Activated naive CD4-positive, alpha-beta T cell treated with Interleukin-2 at 50 U/mL for 16 hours (primary cell): ENCODE results near the gene MDGA2.
"Not testable (repeated sequence)": the region's sequence is repeated elsewhere in the genome, so short reads cannot be mapped to it uniquely, and the experiment has no call there.

Source experiments
- DNase-seq: peaks from one replicate; pipeline ENCODE4 v3.0.0-alpha.2; 2020

MDGA2 gene

DNA sequence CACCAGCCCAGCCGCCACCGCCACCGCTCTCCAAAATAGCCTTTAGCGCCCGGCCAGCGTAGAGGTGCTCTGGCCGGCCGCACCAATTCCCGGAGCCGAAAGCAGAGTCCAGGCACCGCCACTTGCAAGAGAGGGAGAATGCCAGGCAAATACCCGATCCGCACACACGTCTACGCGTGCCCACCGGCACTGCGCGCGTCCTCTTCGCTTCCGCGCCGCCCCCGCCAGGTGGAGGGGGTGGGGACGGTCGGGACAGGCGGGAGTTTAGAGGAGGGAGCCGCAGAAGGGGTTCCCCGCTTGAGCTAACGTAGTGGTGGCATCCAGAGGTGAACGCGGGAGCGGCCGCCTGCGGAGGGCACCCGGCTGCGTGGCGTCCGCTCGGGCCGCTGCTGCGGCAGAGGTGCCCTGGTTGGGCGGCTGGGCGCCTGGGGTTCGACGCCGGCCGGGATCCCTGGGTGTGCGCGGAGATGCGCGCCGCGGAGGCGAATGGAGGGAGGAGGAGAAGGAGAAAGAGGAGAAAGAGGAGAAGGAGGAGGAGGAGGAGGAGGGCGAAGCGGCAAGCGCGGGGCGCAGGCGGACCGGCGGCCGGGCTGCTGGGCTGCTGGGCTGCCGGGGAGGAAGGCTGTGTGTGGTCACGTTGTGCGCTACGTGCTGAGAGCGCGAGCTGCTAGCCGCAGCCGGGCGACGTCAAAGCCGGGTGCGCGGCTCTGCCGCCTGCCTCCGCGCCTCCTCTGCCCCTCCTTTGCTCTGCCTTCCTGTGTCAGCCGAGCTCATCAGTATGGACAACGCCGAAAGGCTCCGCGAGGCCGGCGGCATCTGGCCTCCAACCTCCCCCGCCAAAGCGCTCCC is at the start of gene MDGA2:
Gene MDGA2, minus strand, starts transcription at position 140 of the 849 bp plus-strand sequence.
- DNase-seq = no peak

DNA sequence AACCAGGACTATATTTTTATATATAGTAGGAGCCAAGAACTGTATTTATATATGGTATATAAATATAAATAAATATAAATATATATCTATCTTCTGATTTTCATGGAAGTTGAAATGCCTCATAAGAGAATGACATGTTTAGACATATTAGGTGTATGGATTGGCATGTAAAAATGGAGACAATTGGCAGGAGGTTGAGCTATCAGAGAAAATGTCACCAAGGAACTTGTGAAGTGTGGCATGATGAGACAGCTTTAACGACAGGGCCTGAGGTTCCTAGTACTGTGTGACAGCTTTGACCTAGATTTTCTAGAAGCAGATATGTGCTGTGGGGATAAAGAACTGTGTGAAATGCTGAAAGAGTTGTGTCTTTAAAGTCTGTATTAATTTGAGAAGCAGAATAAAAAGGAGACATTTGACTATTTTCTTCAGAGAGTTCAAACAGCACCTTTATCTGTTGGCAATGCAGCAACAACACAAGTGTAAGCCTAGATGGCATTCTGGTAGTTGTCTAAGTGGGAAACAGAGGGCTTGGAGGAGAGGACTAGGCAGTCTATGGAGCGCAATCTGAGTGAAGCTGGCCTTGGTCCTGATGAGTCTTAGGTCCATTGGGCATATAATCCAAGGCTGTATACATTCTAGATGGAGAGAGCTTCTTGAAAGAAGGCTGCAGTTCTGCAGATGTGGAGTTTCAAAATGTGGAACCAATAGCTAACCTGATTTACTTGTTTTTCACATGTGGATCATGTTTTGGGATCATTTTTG is 47.7 kb upstream of the MDGA2 start:
- DNase-seq = no peak

DNA sequence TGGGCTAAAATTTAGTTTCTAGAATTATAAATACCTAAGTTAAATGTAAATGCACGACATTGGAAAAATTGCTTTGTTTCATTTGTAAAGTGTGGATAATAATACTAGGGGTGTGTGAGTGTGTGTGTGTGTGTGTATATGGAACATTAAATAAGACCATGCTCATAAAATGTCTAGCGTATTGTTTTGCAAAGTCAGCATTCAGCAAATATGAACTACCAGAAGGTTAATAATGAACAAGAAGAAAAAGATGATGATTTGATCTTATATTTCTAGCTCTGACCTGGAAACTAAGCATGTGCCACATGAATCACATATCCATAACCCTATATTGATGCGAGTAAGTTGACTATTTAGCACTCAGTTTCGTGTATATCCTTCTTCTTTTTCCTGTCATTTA is 44.9 kb upstream of the MDGA2 start:
- DNase-seq = no peak

DNA sequence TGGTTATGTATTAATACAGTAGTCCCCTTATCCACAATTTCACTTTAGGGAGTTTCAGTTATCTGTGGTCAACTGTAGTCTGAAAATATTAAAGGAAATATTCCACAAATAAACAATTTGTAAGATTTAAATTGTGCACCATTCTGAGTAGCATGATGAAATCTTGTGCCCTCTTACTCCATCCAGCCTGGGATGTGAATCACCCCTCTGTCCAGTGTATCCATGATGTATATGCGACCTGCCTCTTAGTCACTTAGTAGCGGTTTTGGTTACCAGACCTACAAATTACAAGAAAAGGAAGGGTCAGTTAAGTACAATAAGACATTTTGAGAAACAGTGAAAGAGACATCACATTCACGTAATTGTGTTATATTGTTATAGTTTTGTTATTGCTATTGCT is 39.9 kb upstream of the MDGA2 start:
- DNase-seq = no peak

DNA sequence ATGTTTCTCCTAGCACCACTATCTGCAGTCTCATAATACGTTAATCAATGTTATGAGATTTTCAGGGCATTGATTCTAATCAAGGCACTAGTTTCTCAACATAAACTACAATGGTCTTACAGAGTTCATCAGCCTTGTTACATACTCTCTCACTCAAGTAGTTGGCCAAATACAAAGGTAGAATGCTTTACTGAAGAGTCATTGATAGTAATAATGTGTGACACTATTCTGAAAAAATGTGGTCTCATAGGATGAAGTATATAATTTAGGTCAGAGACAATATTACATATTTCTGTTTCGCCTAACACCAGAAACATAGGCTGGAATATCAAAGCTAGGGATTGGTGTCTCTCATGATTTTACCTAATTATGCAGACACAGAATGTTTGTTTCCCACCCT is 35.2 kb upstream of the MDGA2 start:
- no peak for DNase-seq

DNA sequence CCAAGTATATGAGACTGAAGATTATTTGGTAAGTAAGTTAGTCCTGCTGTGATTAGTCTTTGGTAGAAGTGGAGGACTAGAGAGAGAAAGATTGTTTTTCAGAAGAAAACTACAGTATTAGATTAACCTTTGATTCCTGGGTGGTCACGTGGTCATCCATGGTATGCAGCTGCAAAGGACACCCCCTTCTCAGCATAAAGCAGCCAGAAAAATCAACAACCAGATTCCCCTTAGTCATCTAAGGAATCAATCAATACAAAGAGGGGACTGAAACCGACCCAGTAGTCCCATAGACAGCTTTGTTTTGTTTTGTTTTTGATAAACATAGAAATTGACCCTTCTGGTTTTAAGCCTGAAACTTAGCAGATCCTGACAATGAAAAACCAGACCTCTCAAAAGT is 30.3 kb upstream of the MDGA2 start:
- DNase-seq = no peak

DNA sequence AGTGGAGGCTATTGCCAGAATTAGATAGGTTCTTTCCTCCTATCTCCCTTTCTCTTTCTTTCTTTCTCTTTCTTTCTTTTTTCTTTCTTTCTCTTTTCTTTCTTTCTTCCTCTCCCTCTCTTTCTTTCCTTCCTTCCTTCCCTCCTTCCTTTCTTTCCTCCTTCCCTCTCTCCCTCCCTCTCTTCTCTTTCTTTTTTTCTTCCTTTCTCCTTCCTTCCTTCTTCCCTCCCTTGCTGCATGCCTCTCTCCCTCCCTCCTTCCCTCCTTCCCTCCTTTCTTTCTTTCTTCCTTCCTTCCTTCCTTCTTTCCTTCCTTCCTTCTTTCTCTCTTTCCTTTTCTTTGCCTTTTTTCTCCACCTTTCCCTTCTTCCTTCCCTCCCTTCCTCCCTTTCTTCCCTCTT is 16.4 kb upstream of the MDGA2 start:
- no peak for DNase-seq

DNA sequence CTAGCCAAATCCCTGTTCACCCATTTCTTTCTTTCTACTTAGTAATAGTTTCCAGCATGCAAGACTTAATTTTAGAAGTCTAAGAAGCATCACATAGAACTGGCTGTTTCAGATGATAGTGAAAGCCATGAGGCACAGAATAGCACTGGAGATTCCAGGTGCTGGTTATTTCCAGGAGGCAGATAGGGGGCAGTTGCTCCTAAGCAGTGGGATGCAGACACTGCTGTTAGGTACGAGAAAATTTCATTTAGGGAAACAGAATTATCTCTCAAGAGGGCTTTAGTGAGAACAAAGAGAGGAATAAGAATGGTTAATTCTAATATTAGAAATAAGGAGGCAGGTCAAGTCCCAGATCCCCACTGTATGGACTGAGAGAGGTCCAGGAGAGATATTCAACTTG is 3.6 kb upstream of the MDGA2 start:
- no peak for DNase-seq

DNA sequence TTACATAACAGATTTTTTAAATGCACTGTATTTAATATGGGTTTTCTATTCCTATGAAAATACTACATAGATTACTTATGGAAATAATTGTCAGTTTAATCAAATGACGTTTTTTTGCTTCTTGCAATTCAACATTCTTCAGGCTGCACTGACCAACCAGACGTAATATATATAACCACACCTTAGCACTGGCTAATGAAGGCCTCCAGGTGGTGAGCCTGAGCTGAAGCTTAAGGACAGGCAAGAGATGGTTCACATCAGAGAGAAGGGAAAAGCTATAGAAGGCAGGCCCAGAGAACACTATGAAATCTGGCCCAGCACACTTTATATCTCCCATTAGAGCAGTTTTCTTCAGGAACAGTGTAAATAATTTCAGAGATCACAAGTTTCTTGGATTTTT is 2.8 kb upstream of the MDGA2 start:
- no peak for DNase-seq

DNA sequence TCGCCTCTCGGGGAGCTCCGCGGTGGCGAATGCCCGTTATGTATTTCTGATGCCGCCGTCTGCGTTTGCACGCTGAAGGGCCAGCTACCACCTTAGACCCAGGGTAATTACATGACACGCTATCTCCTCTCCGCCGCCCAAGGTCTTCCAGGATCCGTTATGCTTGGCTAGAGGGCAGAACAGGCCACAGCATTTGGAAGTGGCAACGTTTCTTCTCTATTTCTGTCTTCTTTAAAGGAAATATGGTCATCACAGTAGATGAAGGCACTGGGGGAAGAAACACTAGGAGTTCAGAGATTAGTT is 861 bp upstream of the MDGA2 start:
- no peak for DNase-seq

DNA sequence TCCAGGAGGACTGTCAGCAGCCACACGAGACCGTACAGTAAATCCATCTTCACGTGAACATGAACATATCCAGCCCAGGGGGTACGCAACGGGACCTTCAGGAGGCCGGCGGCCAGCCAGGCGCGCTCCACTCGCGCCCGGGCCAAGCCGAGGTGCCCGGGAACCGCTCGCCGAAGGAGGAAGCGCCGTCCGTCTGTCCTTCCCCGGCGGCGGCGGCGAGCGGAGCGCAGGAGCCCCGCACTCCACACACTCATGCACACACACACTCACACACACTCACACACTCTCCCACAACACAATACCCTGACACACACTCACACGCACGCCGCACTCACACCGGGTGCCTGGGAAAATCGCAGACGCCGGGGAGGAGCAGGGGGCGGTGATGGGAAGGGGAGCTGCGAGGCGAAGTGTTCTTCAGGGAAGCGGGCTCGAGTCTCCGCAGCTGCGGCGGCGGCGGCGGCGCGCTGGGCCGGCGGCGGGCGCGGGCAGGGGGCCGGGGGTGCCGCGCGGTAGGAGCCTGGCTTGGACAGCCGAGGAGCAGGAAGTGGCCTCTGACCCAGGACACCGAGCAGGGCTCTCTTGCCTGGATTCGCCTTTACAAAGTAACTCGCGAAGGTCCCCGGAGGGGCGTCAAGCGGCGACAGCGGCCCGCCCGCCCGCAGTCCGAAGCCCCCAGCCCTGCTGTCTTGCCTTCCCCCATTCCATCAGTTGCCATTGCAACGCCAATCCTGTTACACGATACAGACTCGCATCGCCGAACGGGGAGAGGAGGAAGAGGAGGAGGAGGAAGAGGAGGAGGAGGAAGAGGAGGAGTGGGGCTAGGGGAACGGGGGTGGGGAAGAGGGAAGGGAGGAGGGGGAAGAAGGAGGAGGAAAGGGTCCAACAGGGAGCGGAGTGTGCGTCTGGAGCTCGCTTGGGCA is 601 bp downstream of the MDGA2 start:
- DNase-seq = no peak

DNA sequence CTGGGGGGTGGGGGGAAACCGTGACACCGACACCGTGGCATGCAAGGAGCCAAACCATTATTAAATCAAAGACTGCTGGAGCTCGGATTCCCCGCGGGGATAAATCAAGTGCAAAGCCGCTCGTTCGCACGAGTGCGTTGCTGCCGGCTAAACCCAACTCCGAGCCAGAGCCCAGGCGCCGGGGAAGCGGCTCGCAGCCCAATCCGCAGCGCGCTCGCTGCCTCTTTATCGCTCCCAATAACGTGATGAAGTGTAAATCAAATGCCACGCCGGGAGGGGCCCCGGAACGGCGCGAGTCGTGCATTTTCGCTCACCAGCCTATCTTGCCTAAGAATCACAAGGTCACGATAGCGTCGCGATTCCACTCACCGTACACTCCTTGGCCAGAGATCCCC is 1.3 kb downstream of the MDGA2 start:
- DNase-seq = no peak

DNA sequence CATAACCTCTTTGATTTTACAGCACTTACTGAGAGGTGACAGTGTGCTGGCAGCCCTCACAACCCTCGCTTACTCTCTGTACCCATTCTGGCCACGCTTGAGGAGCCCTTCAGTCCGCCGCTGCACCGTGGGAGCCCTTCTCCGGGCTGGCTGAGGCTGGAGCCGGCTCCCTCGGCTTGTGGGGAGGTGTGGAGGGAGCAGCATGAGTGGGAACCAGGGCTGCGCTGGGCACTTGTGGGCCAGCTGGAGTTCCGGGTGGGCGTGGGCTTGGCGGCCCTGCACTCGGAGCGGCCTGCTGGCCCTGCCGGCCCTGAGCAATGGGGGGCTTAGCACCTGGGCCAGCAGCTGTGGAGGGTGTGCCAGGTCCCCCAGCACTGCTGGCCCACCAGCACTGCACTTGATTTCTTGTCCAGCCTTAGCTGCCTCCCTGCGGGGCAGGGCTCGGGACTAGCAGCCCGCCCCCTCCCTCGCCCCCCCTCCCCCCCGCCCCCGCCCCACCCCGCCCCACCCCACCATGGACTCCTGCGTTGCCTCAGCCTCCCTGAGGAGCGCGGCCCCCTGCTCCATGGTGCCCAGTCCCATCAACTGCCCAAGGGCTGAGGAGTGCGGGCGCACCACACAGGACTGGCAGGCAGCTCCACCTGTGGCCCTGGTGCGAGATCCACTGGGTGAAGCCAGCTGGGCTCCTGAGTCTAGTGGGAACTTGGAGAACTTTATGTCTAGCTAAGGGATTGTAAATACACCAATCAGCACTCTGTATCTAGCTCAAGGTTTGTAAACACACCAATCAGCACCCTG is 9.9 kb downstream of the MDGA2 start:
- DNase-seq = no peak

DNA sequence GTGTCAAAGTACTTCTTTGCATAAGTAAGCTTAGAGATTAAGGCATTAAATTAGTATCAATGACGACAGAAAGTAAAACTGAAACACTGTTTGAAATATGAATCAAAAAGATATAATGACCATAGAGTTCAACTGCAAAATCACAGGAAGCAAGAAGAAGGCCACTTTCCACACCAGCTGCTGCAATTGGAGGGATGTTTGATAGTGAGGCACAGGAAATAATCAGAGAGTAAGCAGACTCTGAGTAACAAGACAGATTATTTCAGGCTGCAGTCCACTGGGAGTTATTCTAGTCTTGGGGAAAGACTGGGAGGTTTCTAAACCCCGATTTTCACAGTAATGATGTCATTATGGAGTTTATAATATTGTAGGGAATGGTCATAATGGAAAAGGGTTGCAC is 12.9 kb downstream of the MDGA2 start:
- no peak for DNase-seq

DNA sequence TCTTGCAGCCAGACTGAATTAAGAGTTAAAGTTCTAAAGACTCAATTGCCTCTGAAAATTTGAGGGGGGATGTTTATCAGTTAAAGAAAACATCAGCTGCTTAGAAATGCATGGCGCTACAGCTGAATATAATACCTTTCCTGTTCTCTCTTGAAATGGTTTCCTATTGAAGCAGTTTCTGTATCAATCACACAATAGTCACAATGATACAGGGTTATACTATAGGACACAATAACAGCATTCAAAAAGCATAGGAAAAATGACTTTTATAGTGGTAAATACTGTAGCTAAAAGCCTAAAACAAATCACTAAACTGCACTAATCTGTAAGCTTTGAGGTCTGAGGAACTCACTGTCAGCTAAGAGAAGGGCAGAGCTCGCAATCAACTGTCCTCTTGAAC is 15.2 kb downstream of the MDGA2 start:
- DNase-seq = no peak

DNA sequence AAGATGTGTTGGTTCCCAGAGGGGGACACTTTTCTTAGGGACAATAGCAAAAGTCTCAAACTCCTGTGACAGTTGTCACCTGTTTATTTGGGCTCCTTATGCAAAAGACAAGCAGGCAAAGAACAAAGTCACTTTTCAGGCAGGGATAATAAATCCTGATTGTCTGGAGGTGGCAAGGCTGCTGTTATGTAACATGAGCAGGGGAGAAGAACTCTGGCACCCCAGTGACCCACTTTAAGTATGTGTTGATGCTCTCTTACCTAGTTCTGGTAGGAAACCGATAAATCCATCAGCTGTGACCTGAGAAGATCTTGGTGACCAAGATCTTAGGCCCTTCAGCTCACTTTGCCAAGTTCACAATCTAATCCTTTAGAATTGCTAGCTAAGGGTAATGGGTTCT is 17.4 kb downstream of the MDGA2 start:
- no peak for DNase-seq

DNA sequence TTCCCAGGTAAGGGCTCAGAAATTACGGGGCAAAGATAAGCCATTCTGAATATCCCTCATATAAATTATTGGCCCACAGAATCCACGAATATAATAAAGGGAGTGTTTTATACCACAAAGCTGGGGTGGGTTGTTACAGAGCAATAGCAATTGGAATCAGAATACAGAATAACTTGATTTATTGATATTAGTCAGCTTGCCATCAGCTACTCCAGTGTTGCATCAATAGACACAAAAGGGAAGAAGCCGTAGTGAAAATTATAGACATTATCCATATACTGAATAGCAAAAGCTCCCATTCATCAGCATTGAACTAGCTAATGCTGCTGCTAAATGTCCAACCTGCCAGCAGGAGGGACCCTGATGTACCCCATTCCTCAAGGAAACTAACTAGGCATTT is 18.3 kb downstream of the MDGA2 start:
- DNase-seq = no peak

DNA sequence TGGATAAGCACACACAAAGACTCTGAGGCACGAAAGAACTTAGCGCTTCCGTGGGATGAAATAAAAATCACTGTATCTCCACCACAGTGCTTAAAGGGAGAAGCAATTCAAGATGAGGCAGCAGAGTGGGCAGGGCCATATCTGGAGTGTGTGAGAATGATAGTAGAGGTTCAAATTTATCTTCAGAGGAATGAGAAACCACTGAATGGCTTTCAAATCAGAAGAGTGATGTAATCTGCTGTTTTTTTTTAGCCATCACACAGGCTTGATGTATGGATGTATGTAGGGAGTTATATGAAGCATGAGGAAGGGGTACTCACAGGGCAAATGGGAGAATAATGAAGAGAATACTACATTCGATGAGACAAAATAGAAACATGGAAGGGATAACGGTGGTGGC is 24.1 kb downstream of the MDGA2 start:
- no peak for DNase-seq

DNA sequence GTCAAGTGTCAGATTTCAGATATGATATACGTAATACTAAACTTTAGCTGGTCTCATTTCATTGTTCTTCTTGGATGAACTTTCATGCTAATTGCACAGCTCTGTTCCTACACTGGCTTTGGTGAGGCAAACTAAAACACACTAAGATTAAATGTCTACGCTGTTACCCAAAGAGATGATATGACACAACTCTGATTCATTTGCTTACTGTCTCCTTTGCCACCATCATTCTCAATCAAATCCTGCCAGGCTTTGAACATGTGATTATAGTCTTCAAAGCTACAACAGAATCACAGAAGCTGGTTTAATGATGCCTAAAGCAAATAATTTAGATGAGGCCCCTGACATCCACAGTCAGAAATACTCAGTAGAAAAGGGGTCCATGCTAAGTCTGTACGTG is 37.7 kb downstream of the MDGA2 start:
- no peak for DNase-seq

DNA sequence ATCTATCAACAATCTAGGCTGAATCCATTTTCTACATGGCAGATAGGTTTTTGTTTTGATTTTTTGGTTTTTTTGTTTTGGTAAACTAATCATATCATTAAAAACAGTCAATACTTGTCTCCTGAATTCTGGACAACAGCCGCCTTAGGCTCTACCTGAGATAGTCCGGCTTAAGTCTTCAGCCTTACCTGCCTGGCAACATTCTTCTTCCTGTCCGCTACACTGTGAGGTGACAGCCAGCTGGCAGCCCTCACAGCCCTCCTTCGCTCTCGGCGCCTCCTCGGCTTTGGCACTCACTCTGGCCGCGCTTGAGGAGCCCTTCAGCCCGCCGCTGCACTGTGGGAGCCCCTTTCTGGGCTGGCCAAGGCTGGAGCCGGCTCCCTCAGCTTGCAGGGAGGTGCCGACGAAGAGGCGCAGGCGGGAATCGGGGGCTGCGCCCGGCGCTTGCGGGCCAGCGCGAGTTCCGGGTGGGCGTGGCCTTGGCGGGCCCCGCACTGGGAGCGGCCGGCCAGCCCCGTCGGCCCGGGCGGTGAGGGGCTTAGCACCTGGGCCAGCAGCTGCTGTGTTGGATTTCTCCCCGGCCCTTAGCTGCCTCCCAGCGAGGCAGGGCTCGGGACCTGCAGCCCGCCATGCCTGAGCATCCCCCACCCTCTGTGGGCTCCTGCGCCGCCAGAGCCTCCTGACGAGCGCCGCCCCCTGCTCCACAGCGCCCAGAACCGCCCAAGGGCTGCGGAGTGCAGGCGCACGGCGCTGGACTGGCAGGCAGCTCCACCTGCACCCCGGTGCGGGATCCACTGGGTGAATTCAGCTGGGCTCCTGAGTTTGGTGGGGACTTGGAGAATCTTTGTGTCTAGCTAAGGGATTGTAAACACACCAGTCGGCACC is 49.0 kb downstream of the MDGA2 start:
- DNase-seq = no peak

DNA sequence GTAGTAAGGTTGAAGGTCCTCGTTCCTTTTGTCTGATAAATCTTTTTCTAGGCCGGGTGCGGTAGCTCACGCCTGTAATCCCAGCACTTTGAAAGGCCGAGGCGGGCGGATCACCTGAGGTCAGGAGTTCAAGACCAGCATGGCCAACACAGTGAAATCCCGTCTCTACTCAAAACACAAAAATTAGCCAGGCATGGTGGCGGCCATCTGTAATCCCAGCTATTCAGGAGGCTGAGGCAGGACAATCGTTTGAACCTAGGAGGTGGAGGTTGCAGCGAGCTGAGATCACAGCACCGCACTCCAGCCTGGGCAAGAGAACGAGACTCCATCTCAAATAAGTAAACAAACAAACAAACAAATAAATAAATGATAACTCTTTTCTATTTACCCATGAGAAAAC is 51.3 kb downstream of the MDGA2 start:
- DNase-seq = not testable (repeated sequence)

DNA sequence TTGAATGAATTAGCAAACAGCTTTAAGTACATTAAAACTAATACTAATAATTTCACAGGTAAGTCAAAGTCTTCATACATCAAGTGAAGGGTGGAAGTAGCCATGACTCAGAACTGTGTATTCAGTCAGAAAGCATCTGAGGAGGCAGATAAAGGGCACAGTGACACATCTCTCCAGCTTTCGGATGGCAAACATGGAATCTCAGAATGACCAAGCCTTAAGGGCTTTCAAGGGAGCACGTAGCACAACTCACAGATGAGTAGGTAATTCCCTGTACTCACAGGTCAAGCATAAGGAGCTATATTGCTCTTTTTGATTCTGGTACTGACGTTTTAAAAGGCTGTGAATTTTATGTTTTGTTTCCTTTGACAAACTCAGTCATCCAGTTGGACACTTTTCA is 56.0 kb downstream of the MDGA2 start:
- DNase-seq = no peak
